GM12864 (cell line): ENCODE measurements around the gene MYO15B.

Experiments used
- DNase-seq: peaks from one replicate; pipeline ENCODE4 v3.0.0-alpha.2; 2011; ENCODE audit warnings: low read depth
- H3K4me3 ChIP-seq: 2 replicates; pipeline ENCODE4 v1.5.1; 2011; ENCODE audit warnings: mild to moderate bottlenecking, low read depth, low read length, control low read depth
- TF ChIP-seq, protein P1 (sequence below): IDR thresholded peaks from 2 replicates; pipeline ENCODE4 v1.5.1; 2011; ENCODE audit warnings: low read depth, mild to moderate bottlenecking, moderate library complexity, low read length, control low read depth, inconsistent platforms; ENCODE audit errors: missing control alignments

Gene MYO15B

DNA sequence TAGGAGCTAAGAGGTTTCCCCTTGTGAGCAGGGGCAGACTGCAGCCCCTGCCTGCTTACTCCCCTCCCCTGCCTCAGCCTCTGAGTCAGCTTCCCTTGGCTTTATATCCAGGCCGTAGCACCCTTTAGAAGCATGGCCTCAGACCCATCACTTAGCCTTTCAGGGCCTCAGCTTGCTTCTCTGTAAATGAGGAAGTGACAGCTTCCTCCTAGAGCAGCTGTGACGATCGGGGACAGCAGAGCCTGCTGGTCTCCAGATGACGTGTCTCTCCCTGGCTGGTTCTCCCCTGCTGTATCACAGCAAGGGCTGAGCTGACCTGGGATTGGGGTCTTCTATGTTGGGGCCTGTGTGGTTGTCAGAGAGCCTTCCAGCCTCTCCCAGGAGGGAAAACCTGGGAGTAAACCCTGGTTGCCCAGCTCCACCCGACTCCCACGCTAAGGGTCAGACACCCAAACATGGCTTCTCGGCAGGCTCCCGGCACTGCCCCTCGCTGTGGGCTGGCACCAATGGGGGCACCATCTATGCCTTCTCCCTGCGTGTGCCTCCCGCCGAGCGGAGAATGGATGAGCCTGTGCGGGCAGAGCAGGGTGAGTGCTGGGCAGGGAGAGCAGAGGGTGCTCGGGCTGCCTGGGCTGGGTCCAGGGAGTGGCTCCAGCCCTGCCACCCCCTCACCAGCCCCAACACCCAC is 16.3 kb upstream of the MYO15B start:
- TF ChIP-seq, protein P1, sequence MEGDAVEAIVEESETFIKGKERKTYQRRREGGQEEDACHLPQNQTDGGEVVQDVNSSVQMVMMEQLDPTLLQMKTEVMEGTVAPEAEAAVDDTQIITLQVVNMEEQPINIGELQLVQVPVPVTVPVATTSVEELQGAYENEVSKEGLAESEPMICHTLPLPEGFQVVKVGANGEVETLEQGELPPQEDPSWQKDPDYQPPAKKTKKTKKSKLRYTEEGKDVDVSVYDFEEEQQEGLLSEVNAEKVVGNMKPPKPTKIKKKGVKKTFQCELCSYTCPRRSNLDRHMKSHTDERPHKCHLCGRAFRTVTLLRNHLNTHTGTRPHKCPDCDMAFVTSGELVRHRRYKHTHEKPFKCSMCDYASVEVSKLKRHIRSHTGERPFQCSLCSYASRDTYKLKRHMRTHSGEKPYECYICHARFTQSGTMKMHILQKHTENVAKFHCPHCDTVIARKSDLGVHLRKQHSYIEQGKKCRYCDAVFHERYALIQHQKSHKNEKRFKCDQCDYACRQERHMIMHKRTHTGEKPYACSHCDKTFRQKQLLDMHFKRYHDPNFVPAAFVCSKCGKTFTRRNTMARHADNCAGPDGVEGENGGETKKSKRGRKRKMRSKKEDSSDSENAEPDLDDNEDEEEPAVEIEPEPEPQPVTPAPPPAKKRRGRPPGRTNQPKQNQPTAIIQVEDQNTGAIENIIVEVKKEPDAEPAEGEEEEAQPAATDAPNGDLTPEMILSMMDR, result no peak
- no peak overlapping the region; the same call in 1 of the 2 replicates for H3K4me3 ChIP-seq
- peak; percentile 78 for DNase-seq

DNA sequence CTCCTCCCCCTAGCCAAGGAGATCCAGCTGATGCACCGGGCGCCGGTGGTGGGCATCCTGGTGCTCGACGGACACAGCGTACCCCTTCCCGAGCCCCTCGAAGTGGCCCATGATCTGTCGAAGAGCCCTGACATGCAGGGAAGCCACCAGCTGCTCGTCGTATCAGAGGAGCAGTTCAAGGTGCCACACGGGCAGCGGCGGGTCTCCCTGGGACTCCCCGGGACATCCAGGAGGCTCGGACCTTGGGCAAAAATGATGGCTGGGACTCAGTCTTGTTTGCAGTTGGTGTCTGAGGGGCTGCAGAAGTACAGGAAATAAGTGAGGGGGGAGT is 15.8 kb upstream of the MYO15B start:
- no peak overlapping the region for H3K4me3 ChIP-seq
- no peak for DNase-seq
- TF ChIP-seq, protein P1, result no peak

DNA sequence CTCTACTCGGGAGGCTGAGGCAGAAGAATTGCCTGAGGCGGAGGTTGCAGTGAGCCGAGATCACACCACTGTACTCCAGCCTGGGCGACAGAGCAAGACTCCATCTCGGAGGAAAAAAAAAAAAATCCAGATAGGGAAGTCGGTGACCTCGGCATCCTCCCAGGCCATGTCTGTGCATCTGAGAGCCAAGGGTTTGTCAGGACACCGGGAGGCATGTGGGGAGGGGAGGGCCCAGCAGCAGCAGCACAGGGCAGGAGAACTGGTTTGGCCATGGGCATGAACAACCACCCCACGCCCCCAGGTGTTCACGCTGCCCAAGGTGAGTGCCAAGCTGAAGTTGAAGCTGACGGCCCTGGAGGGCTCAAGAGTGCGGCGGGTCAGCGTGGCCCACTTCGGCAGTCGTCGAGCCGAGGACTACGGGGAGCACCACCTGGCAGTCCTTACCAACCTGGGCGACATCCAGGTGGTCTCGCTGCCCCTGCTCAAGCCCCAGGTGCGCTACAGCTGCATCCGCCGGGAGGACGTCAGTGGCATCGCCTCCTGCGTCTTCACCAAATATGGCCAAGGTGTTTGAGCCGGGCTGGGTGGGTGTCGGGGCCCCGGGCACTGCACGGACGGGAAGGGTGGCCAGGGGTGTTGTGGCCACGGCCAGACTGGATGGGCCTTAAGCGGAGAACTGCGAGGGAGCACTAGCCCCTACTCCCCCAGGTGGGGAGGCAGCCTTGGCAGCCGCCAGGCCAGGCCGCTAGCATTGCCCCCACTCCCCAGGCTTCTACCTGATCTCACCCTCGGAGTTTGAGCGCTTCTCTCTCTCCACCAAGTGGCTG is 14.7 kb upstream of the MYO15B start:
- DNase-seq, result no peak
- no peak overlapping the region for H3K4me3 ChIP-seq
- TF ChIP-seq, protein P1, result no peak

DNA sequence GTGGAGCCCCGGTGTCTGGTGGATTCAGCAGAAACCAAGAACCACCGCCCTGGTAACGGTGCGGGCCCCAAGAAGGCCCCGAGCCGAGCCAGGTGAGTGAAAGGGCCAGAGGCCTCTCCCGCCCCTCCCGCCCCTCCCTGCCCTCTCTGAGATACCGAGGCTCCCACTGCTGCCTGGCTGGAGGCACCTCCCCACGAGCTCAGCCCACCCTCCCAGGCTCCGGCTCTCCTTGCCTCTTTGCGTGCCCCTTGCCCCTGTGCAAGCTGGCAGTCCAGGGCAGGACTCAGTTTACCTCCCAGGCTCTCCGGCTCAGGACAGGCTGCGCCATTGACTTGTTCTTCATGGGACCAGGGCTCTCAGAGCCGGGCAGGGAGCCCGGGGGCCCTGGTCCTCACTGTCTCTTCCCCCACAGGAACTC is 14.1 kb upstream of the MYO15B start:
- TF ChIP-seq, protein P1, result no peak
- DNase-seq, result no peak
- no peak overlapping the region for H3K4me3 ChIP-seq

DNA sequence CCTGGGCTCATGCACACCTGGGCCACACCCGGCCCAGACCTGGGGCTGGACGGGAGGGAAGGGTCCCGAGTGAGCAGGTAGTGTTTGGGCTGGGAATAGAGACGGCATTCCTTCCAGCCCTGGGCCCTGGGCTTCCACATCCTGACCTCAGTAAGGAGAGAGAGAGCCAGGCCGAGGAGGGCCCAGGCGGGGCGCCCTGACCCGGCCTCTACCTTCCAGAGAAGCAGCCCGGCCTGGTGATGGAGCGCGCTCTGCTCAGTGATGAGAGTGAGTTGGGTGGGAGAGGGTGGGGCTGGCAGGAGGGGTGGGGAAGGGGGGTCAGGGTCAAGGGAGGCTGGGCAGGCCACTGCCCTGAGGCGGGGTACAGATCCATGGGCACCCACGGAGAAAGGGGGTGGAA is 13.6 kb upstream of the MYO15B start:
- TF ChIP-seq, protein P1, result no peak
- no peak overlapping the region for H3K4me3 ChIP-seq
- DNase-seq, result no peak

DNA sequence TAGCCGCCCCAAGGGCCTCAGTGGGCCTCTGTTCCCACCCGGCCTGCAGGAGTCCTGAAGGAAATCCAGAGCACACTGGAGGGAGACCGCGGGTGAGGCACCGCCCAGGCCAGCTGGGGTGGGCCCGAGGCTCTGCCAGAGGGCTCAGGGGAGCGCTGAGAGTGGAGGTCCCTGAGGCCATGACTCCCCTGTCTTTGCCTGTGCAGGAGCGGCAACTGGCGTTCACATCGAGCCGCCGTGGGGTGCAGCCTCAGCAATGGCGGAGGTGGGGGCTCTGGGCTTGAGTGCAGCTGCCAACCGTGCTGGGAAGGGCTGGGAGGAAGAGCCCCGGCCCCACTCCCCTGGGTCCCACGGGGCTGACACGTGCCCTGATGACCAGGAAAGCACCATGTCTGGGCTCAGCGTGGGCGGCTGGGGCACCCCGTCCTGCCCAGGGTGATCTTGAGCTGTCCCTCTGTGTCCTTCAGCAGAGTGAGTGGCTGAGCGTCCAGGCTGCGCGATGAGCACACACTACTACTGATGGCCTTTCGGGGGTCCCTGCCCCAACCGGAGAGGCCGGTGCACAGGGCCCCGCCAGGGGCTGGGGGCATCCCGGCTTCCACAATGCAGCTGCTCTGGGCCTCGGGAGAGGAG is 13.1 kb upstream of the MYO15B start:
- DNase-seq, result no peak
- no peak overlapping the region for H3K4me3 ChIP-seq
- TF ChIP-seq, protein P1, result no peak
